ENCODE data around the gene ADNP2. TPM values are rescaled to one million over a fixed set of nuclear protein-coding genes. Genes with fewer than 3 reads are reported as not detected.

ADNP2 gene
- total RNA-seq, 1 donor from 2014 or later: 19.2 TPM

- Mint-ChIP-seq H3K9me3 (ENCODE audit: unreplicated experiment) (no peaks in the 10 kb centered on the region), H3K27me3 (ENCODE audit: unreplicated experiment) (no peaks in the 10 kb centered on the region), H3K36me3 (ENCODE audit: unreplicated experiment) (peaks cover 5% of the 10 kb centered on the region), H3K4me1 (ENCODE audit: unreplicated experiment) (peaks cover 29% of the 10 kb centered on the region), H3K27ac (ENCODE audit: unreplicated experiment) (peak overlapping the region; percentile 65), H3K4me3 (ENCODE audit: unreplicated experiment) (peak overlapping the region; percentile 11)
- DNase-seq (ENCODE audit: extremely low spot score, unreplicated experiment): no peak
- TF ChIP-seq CTCF (IDR thresholded peaks at IDR 0.05): no peak
Measured at GRCh38 chr18:80182855-80183254, 73.8 kb downstream of the ADNP2 start.

GRCh38 chr18:80183273-80184050 is 74.4 kb downstream of the ADNP2 start:
- Mint-ChIP-seq H3K27ac (ENCODE audit: unreplicated experiment) (peak overlapping the region; percentile 65), H3K27me3 (ENCODE audit: unreplicated experiment) (no peaks in the 10 kb centered on the region), H3K4me3 (ENCODE audit: unreplicated experiment) (peak overlapping the region; percentile 11), H3K9me3 (ENCODE audit: unreplicated experiment) (no peaks in the 10 kb centered on the region), H3K4me1 (ENCODE audit: unreplicated experiment) (peaks cover 29% of the 10 kb centered on the region), H3K36me3 (ENCODE audit: unreplicated experiment) (peaks cover 4% of the 10 kb centered on the region)
- DNase-seq (ENCODE audit: extremely low spot score, unreplicated experiment): no peak
- TF ChIP-seq CTCF (IDR thresholded peaks at IDR 0.05): no peak

GRCh38 chr18:80184243-80184772 is 75.2 kb downstream of the ADNP2 start:
- H3K4me1 Mint-ChIP-seq (ENCODE audit: unreplicated experiment): peaks cover 29% of the 10 kb centered on the region
- peak overlapping the region; percentile 65 for H3K27ac Mint-ChIP-seq (ENCODE audit: unreplicated experiment)
- TF ChIP-seq CTCF (IDR thresholded peaks at IDR 0.05): no peak
- H3K36me3 Mint-ChIP-seq (ENCODE audit: unreplicated experiment): no peaks in the 10 kb centered on the region
- DNase-seq (ENCODE audit: extremely low spot score, unreplicated experiment): no peak
- no peaks in the 10 kb centered on the region for H3K9me3 Mint-ChIP-seq (ENCODE audit: unreplicated experiment)
- H3K27me3 Mint-ChIP-seq (ENCODE audit: unreplicated experiment): no peaks in the 10 kb centered on the region
- H3K4me3 Mint-ChIP-seq (ENCODE audit: unreplicated experiment): no peak overlapping the region

- Mint-ChIP-seq H3K4me1 (ENCODE audit: unreplicated experiment) (peaks cover 29% of the 10 kb centered on the region), H3K36me3 (ENCODE audit: unreplicated experiment) (no peaks in the 10 kb centered on the region), H3K27me3 (ENCODE audit: unreplicated experiment) (no peaks in the 10 kb centered on the region), H3K4me3 (ENCODE audit: unreplicated experiment) (no peak overlapping the region), H3K9me3 (ENCODE audit: unreplicated experiment) (no peaks in the 10 kb centered on the region), H3K27ac (ENCODE audit: unreplicated experiment) (no peak overlapping the region)
- no peak for TF ChIP-seq CTCF (IDR thresholded peaks at IDR 0.05)
- no peak for DNase-seq (ENCODE audit: extremely low spot score, unreplicated experiment)
Measured at GRCh38 chr18:80185545-80185944, 76.5 kb downstream of the ADNP2 start.

- Mint-ChIP-seq H3K36me3 (ENCODE audit: unreplicated experiment) (no peaks in the 10 kb centered on the region), H3K9me3 (ENCODE audit: unreplicated experiment) (no peaks in the 10 kb centered on the region), H3K27me3 (ENCODE audit: unreplicated experiment) (no peaks in the 10 kb centered on the region), H3K4me1 (ENCODE audit: unreplicated experiment) (peaks cover 12% of the 10 kb centered on the region), H3K27ac (ENCODE audit: unreplicated experiment) (no peak overlapping the region), H3K4me3 (ENCODE audit: unreplicated experiment) (no peak overlapping the region)
- DNase-seq (ENCODE audit: extremely low spot score, unreplicated experiment): no peak
- no peak for TF ChIP-seq CTCF (IDR thresholded peaks at IDR 0.05)
Measured at GRCh38 chr18:80187956-80188642, 79.0 kb downstream of the ADNP2 start.

All from osteocyte (in vitro differentiated cells).